ENCODE data around the gene MYO1D. TPM values are rescaled to one million over a fixed set of nuclear protein-coding genes. Genes with fewer than 3 reads are reported as not detected.

Gene MYO1D
- total RNA-seq, 1 experiment from 2014 or later, result 57.2 TPM

DNA sequence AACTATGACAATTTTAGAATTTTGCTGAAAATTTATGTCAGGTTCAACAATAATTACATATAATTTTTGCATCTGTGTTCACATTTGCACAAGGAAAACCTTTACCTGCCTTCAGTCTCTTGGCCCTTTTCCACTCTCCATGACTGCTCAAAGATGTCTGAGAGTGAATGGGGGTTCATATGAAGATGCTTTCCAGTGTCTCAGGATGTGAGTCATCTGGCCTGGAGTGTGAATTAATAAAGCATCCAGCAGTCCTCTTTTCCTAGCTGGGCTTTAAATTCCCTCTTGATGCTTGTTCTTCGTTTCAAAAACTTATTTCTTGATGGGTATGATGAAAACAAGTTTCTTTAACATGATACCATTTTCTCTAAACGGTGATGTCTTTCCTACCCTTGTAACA is 290.3 kb downstream of the MYO1D start:
- intact Hi-C loops (cut with micrococcal nuclease; ENCODE audit: unreplicated experiment), result no loop called here
- TF ChIP-seq, protein P1, sequence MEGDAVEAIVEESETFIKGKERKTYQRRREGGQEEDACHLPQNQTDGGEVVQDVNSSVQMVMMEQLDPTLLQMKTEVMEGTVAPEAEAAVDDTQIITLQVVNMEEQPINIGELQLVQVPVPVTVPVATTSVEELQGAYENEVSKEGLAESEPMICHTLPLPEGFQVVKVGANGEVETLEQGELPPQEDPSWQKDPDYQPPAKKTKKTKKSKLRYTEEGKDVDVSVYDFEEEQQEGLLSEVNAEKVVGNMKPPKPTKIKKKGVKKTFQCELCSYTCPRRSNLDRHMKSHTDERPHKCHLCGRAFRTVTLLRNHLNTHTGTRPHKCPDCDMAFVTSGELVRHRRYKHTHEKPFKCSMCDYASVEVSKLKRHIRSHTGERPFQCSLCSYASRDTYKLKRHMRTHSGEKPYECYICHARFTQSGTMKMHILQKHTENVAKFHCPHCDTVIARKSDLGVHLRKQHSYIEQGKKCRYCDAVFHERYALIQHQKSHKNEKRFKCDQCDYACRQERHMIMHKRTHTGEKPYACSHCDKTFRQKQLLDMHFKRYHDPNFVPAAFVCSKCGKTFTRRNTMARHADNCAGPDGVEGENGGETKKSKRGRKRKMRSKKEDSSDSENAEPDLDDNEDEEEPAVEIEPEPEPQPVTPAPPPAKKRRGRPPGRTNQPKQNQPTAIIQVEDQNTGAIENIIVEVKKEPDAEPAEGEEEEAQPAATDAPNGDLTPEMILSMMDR (IDR thresholded peaks at IDR 0.05; ENCODE audit: unreplicated experiment), result no peak
- no TSS peak for BruUV-seq (replicated peaks)
- Mint-ChIP-seq H3K4me3 (ENCODE audit: low read depth, unreplicated experiment) (no peak overlapping the region), H3K4me1 (ENCODE audit: low read depth, unreplicated experiment) (no peaks in the 10 kb centered on the region), H3K36me3 (ENCODE audit: insufficient read depth, unreplicated experiment) (no peaks in the 10 kb centered on the region), H3K9me3 (ENCODE audit: low read depth, unreplicated experiment) (no peaks in the 10 kb centered on the region), H3K27ac (ENCODE audit: unreplicated experiment) (no peak overlapping the region), H3K27me3 (ENCODE audit: unreplicated experiment) (no peaks in the 10 kb centered on the region)
- DNase-seq, result no peak
- CTCF ChIA-PET, result no interaction called here

DNA sequence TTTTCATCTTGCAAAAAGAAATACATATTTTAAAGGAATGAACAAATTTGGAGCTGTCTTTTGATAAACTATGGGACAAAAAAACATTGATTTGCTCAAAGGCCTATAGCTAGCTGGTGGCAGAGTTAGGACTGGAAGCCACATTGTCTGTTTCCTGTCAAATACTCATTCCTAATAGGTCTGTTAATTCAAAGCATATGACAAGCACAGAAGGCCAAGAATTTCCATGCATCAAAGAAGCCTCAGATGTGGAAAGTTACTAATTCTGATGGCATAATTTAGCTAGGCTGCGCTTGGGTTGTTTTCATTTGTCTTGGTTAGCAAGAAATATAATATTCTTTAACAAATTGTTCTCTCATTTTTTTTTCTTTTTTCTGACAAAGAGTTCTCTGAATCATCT is 292.1 kb downstream of the MYO1D start:
- no peak for DNase-seq
- CTCF ChIA-PET, result no interaction called here
- Mint-ChIP-seq H3K4me1 (ENCODE audit: low read depth, unreplicated experiment) (no peaks in the 10 kb centered on the region), H3K36me3 (ENCODE audit: insufficient read depth, unreplicated experiment) (no peaks in the 10 kb centered on the region), H3K4me3 (ENCODE audit: low read depth, unreplicated experiment) (no peak overlapping the region), H3K27me3 (ENCODE audit: unreplicated experiment) (no peaks in the 10 kb centered on the region), H3K27ac (ENCODE audit: unreplicated experiment) (no peak overlapping the region), H3K9me3 (ENCODE audit: low read depth, unreplicated experiment) (peaks cover 5% of the 10 kb centered on the region)
- intact Hi-C loops (cut with micrococcal nuclease; ENCODE audit: unreplicated experiment), result no loop called here
- TF ChIP-seq, protein P1 (IDR thresholded peaks at IDR 0.05; ENCODE audit: unreplicated experiment), result no peak
- no TSS peak for BruUV-seq (replicated peaks)

- no peak for DNase-seq
- peaks cover 5% of the 10 kb centered on the region for H3K9me3 Mint-ChIP-seq (ENCODE audit: low read depth, unreplicated experiment)
- intact Hi-C loops (cut with micrococcal nuclease; ENCODE audit: unreplicated experiment), result no loop called here
- CTCF ChIA-PET, result no interaction called here
- no peaks in the 10 kb centered on the region for H3K36me3 Mint-ChIP-seq (ENCODE audit: insufficient read depth, unreplicated experiment)
- H3K4me1 Mint-ChIP-seq (ENCODE audit: low read depth, unreplicated experiment), result no peaks in the 10 kb centered on the region
- H3K27me3 Mint-ChIP-seq (ENCODE audit: unreplicated experiment), result no peaks in the 10 kb centered on the region
- TF ChIP-seq, protein P1 (IDR thresholded peaks at IDR 0.05; ENCODE audit: unreplicated experiment), result no peak
- no TSS peak for BruUV-seq (replicated peaks)
- no peak overlapping the region for H3K4me3 Mint-ChIP-seq (ENCODE audit: low read depth, unreplicated experiment)
- no peak overlapping the region for H3K27ac Mint-ChIP-seq (ENCODE audit: unreplicated experiment)
These were observed 293.9 kb downstream of the MYO1D start for GRCh38 chr17:32583053-32583452.

- no peak overlapping the region for H3K27ac Mint-ChIP-seq (ENCODE audit: unreplicated experiment)
- no peak overlapping the region for H3K4me3 Mint-ChIP-seq (ENCODE audit: low read depth, unreplicated experiment)
- TF ChIP-seq, protein P1 (IDR thresholded peaks at IDR 0.05; ENCODE audit: unreplicated experiment), result no peak
- H3K27me3 Mint-ChIP-seq (ENCODE audit: unreplicated experiment), result no peaks in the 10 kb centered on the region
- no peaks in the 10 kb centered on the region for H3K4me1 Mint-ChIP-seq (ENCODE audit: low read depth, unreplicated experiment)
- intact Hi-C loops (cut with micrococcal nuclease; ENCODE audit: unreplicated experiment), result no loop called here
- no TSS peak for BruUV-seq (replicated peaks)
- no peaks in the 10 kb centered on the region for H3K36me3 Mint-ChIP-seq (ENCODE audit: insufficient read depth, unreplicated experiment)
- DNase-seq, result no peak
- peaks cover 2% of the 10 kb centered on the region for H3K9me3 Mint-ChIP-seq (ENCODE audit: low read depth, unreplicated experiment)
- CTCF ChIA-PET, result no interaction called here
These were observed 301.1 kb downstream of the MYO1D start for GRCh38 chr17:32575852-32576251.

DNA sequence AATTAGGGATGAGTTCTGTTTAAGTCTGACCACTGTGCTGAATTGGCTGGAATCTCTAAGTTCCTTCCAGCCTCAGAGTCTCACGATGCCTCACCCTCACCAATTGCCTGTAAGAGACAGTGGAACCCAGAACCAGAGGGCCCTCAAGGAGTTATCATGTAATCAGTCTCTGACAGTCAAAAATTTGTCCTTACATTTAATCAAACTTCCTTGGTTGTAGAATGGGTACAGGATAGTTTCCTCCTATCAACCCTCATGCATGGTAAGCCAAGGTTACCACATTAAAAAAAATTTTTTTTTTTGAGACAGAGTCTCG is 306.9 kb downstream of the MYO1D start:
- Mint-ChIP-seq H3K9me3 (ENCODE audit: low read depth, unreplicated experiment) (no peaks in the 10 kb centered on the region), H3K36me3 (ENCODE audit: insufficient read depth, unreplicated experiment) (no peaks in the 10 kb centered on the region), H3K27me3 (ENCODE audit: unreplicated experiment) (no peaks in the 10 kb centered on the region), H3K27ac (ENCODE audit: unreplicated experiment) (no peak overlapping the region), H3K4me3 (ENCODE audit: low read depth, unreplicated experiment) (no peak overlapping the region), H3K4me1 (ENCODE audit: low read depth, unreplicated experiment) (no peaks in the 10 kb centered on the region)
- BruUV-seq (replicated peaks), result no TSS peak
- no peak for DNase-seq
- CTCF ChIA-PET, result no interaction called here
- TF ChIP-seq, protein P1 (IDR thresholded peaks at IDR 0.05; ENCODE audit: unreplicated experiment), result no peak
- intact Hi-C loops (cut with micrococcal nuclease; ENCODE audit: unreplicated experiment), result no loop called here
